HEK293T (cell line): ENCODE data around the gene DRD1.

Experiments
- ARNT ChIP-seq: fragments of 450-650 bp; IDR thresholded peaks from 2 replicates; pipeline ENCODE4 v1.6.1; 2017; ENCODE audit warnings: mild to moderate bottlenecking
- BHLHE40 ChIP-seq: fragments of 450-650 bp; IDR thresholded peaks from 2 replicates; pipeline ENCODE4 v1.6.1; 2016; ENCODE audit warnings: mild to moderate bottlenecking, moderate library complexity, borderline replicate concordance
- CTBP1 ChIP-seq: fragments of 450-650 bp; IDR thresholded peaks from 2 replicates; pipeline ENCODE4 v1.6.1; 2016; ENCODE audit warnings: borderline replicate concordance
- FOXM1 ChIP-seq: fragments of 450-650 bp; IDR thresholded peaks from 2 replicates; pipeline ENCODE4 v1.6.1; 2017; ENCODE audit warnings: mild to moderate bottlenecking, borderline replicate concordance
- HDGF ChIP-seq: fragments of 450-650 bp; IDR thresholded peaks from 2 replicates; pipeline ENCODE4 v1.6.1; 2017; ENCODE audit warnings: antibody characterized with exemption, borderline replicate concordance
- LEF1 ChIP-seq: fragments of 450-650 bp; IDR thresholded peaks from 2 replicates; pipeline ENCODE4 v1.6.1; 2017; ENCODE audit warnings: mild to moderate bottlenecking, borderline replicate concordance
- NFRKB ChIP-seq: fragments of 450-650 bp; IDR thresholded peaks from 2 replicates; pipeline ENCODE4 v1.6.1; 2016; ENCODE audit warnings: mild to moderate bottlenecking, moderate library complexity
- SP1 ChIP-seq: fragments of 450-650 bp; IDR thresholded peaks from 2 replicates; pipeline ENCODE4 v1.6.1; 2017
- TARDBP ChIP-seq: fragments of 450-650 bp; IDR thresholded peaks from 2 replicates; pipeline ENCODE4 v1.6.1; 2016
- TF ChIP-seq, protein P1 (sequence below): fragments of 450-650 bp; IDR thresholded peaks from 2 replicates; pipeline ENCODE4 v1.6.1; 2016

DNA sequence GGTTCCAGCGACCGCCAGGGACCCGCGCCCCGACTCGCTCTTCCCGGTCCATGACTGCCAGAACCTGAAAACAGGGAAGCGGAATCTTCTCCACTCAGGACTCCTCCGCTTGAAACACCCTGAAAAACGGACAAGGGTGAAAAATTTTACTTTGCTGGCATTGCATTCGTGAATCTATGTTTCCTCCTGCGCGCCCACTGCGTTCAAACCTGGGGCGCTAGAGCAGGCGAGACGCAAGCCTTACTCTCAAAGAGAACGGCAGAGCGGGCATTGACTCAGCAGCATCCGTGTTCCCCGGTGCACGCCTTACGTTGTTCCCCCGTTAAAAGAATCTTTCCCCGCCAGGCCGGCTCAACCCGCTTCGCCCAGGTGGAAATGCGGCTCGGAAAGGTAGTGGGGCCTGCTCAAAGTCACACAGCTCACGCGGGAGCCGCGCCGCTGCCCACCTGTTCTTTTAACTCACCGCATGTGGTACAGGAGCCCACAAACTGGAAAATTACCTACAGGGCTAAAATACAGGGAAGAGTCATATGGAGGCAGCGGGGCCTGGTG lies 999 bp upstream of the DRD1 start:
- TF ChIP-seq NFRKB (no peak), HDGF (no peak), CTBP1 (no peak), FOXM1 (no peak), LEF1 (no peak), TARDBP (no peak), ARNT (no peak), BHLHE40 (no peak), SP1 (no peak)
- TF ChIP-seq, protein P1, sequence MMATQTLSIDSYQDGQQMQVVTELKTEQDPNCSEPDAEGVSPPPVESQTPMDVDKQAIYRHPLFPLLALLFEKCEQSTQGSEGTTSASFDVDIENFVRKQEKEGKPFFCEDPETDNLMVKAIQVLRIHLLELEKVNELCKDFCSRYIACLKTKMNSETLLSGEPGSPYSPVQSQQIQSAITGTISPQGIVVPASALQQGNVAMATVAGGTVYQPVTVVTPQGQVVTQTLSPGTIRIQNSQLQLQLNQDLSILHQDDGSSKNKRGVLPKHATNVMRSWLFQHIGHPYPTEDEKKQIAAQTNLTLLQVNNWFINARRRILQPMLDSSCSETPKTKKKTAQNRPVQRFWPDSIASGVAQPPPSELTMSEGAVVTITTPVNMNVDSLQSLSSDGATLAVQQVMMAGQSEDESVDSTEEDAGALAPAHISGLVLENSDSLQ: no peak
